Neural cell (in vitro differentiated cells): ENCODE results near the gene GNB2. TPM values are rescaled to one million over a fixed set of nuclear protein-coding genes. Genes with fewer than 3 reads are reported as not detected.

Source experiments
- H2AFZ ChIP-seq: fragments of 200-600, 300-800 bp; sonication (generic), shearing (Covaris generic); 2 replicates; pipeline ENCODE4 v1.6.0; 2014; ENCODE audit warnings: low read depth, mild to moderate bottlenecking, antibody characterized with exemption, low read length, moderate library complexity
- H3F3A ChIP-seq: fragments of 200-600 bp; shearing (Covaris generic); 2 replicates; pipeline ENCODE4 v1.6.1; 2016; ENCODE audit warnings: mild to moderate bottlenecking, moderate library complexity, mixed read lengths, antibody characterized with exemption, low read length; ENCODE audit not compliant: insufficient read depth, poor library complexity, severe bottlenecking
- H3K27ac ChIP-seq: fragments of 200-600, 300-800 bp; sonication (generic), shearing (Covaris generic); 2 replicates; pipeline ENCODE4 v1.5.1; 2014; ENCODE audit warnings: mild to moderate bottlenecking, low read length, moderate library complexity
- H3K27me3 ChIP-seq: fragments of 300-800, 200-600 bp; sonication (generic), shearing (Covaris generic); 2 replicates; pipeline ENCODE4 v1.6.0; 2014; ENCODE audit warnings: mild to moderate bottlenecking, low read depth, low read length, moderate library complexity; ENCODE audit not compliant: insufficient read depth
- H3K36me3 ChIP-seq: fragments of 300-800, 200-600 bp; sonication (generic), shearing (Covaris generic); 2 replicates; pipeline ENCODE4 v1.5.1; 2014; ENCODE audit warnings: mild to moderate bottlenecking, antibody characterized with exemption, low read length, moderate library complexity; ENCODE audit not compliant: insufficient read depth
- H3K4me2 ChIP-seq: fragments of 300-800, 200-600 bp; sonication (generic), shearing (Covaris generic); 2 replicates; pipeline ENCODE4 v1.6.0; 2014; ENCODE audit warnings: mild to moderate bottlenecking, low read length
- H3K4me3 ChIP-seq: fragments of 300-800, 200-600 bp; sonication (generic), shearing (Covaris generic); 2 replicates; pipeline ENCODE4 v1.5.1; 2014; ENCODE audit warnings: mild to moderate bottlenecking, low read length, moderate library complexity
- H3K79me2 ChIP-seq: fragments of 200-600 bp; shearing (Covaris generic); replicated peaks from 2 replicates; pipeline ENCODE4 v1.6.0; 2014; ENCODE audit warnings: mild to moderate bottlenecking, low read length, moderate library complexity; ENCODE audit not compliant: insufficient read depth
- H3K9ac ChIP-seq: fragments of 300-800, 200-600 bp; sonication (generic), shearing (Covaris generic); 2 replicates; pipeline ENCODE4 v1.6.1; 2016; ENCODE audit warnings: mild to moderate bottlenecking, low read length, mixed read lengths
- H3K9me2 ChIP-seq: fragments of 200-600 bp; shearing (Covaris generic); 2 replicates; pipeline ENCODE4 v1.6.1; 2016; ENCODE audit warnings: mild to moderate bottlenecking, low read length, mixed read lengths; ENCODE audit not compliant: insufficient read depth
- H3K9me3 ChIP-seq: fragments of 200-600, 300-800 bp; sonication (generic), shearing (Covaris generic); 2 replicates; pipeline ENCODE4 v1.6.1; 2016; ENCODE audit warnings: mild to moderate bottlenecking, mixed run types, low read length, moderate library complexity, mixed read lengths
- H4K20me1 ChIP-seq: fragments of 200-600 bp; shearing (Covaris generic); 2 replicates; pipeline ENCODE4 v1.6.1; 2016; ENCODE audit warnings: mild to moderate bottlenecking, mixed run types; ENCODE audit not compliant: insufficient read depth
- CTCF ChIP-seq: fragments of 450-650 bp; IDR thresholded peaks from 2 replicates; pipeline ENCODE4 v1.5.1; 2014; ENCODE audit warnings: antibody characterized with exemption, mild to moderate bottlenecking, moderate library complexity; ENCODE audit not compliant: poor library complexity, severe bottlenecking
- EP300 ChIP-seq: fragments of 450-650 bp; conservative IDR thresholded peaks from 2 replicates; pipeline ENCODE4 v1.6.1; 2014; ENCODE audit warnings: antibody characterized with exemption, mild to moderate bottlenecking, moderate library complexity; ENCODE audit not compliant: poor library complexity, severe bottlenecking
- EZH2 ChIP-seq: fragments of 200-600, 300-800 bp; shearing (Covaris generic), sonication (generic); IDR thresholded peaks from 2 replicates; pipeline ENCODE4 v1.6.1; 2014; ENCODE audit warnings: antibody characterized with exemption, low read length, borderline replicate concordance, mild to moderate bottlenecking; ENCODE audit not compliant: insufficient read depth, poor library complexity, severe bottlenecking
- MXI1 ChIP-seq: fragments of 450-650 bp; conservative IDR thresholded peaks from 2 replicates; pipeline ENCODE4 v1.6.1; 2014; ENCODE audit warnings: antibody characterized with exemption, mild to moderate bottlenecking; ENCODE audit not compliant: poor library complexity, severe bottlenecking
- POLR2AphosphoS5 ChIP-seq: IDR thresholded peaks from 2 replicates; pipeline ENCODE4 v1.6.1; 2012
- RAD21 ChIP-seq: fragments of 450-650 bp; conservative IDR thresholded peaks from 2 replicates; pipeline ENCODE4 v1.6.1; 2014; ENCODE audit warnings: antibody characterized with exemption, mild to moderate bottlenecking, moderate library complexity
- REST ChIP-seq: IDR thresholded peaks from 2 replicates; pipeline ENCODE4 v1.6.1; 2012; ENCODE audit warnings: borderline replicate concordance
- SMC3 ChIP-seq: fragments of 450-650 bp; conservative IDR thresholded peaks from 2 replicates; pipeline ENCODE4 v1.6.1; 2014; ENCODE audit warnings: antibody characterized with exemption, mild to moderate bottlenecking, moderate library complexity; ENCODE audit not compliant: poor library complexity
- TAF1 ChIP-seq: IDR thresholded peaks from 2 replicates; pipeline ENCODE4 v1.6.1; 2012; ENCODE audit warnings: low read depth
- polyA plus RNA-seq: library from polyadenylated mRNA; depleted of rRNA; stranded (reverse); fragments of >200 nt; gene quantifications from 2 replicates; pipeline ENCODE4 v1.2.3, GENCODE V29; 2014

The GNB2 gene
- polyA plus RNA-seq, 1 donor from 2014 or later = 279 TPM

- TF ChIP-seq SMC3 = no peak
- Histone ChIP-seq H3K36me3 (no peaks in the 10 kb centered on the region), H3F3A (no peaks in the 10 kb centered on the region), H3K27me3 (no peaks in the 10 kb centered on the region), H4K20me1 (no peaks in the 10 kb centered on the region), H3K9ac (no peak overlapping the region), H3K79me2 (peaks cover 14% of the 10 kb centered on the region), H3K9me2 (no peaks in the 10 kb centered on the region), H3K9me3 (no peaks in the 10 kb centered on the region), H3K4me2 (no peak overlapping the region), H3K4me3 (no peak overlapping the region), H3K27ac (no peak overlapping the region), H2AFZ (no peak overlapping the region)
Observed at GRCh38 chr7:100708395-100708794, 34.9 kb downstream of the GNB2 start.

GRCh38 chr7:100710452-100710851 lies 36.9 kb downstream of the GNB2 start:
- Histone ChIP-seq H3K9ac (no peak overlapping the region), H3K27me3 (no peaks in the 10 kb centered on the region), H4K20me1 (no peaks in the 10 kb centered on the region), H3K79me2 (peaks cover 14% of the 10 kb centered on the region), H3K36me3 (no peaks in the 10 kb centered on the region), H3F3A (no peaks in the 10 kb centered on the region), H3K27ac (no peak overlapping the region), H3K9me2 (no peaks in the 10 kb centered on the region), H3K9me3 (no peaks in the 10 kb centered on the region), H3K4me3 (no peak overlapping the region), H2AFZ (no peak overlapping the region), H3K4me2 (no peak overlapping the region)
- TF ChIP-seq RAD21 (no peak), EP300 (no peak), TAF1 (no peak), REST (no peak), CTCF (no peak), POLR2AphosphoS5 (no peak), EZH2 (no peak), SMC3 (no peak), MXI1 (no peak)

GRCh38 chr7:100711369-100711768 lies 37.8 kb downstream of the GNB2 start:
- Histone ChIP-seq H3F3A (no peaks in the 10 kb centered on the region), H2AFZ (no peak overlapping the region), H3K79me2 (peaks cover 10% of the 10 kb centered on the region), H3K4me2 (no peak overlapping the region), H3K4me3 (no peak overlapping the region), H3K27me3 (no peaks in the 10 kb centered on the region), H3K9me3 (no peaks in the 10 kb centered on the region), H3K9me2 (no peaks in the 10 kb centered on the region), H3K27ac (no peak overlapping the region), H3K9ac (no peak overlapping the region), H4K20me1 (no peaks in the 10 kb centered on the region), H3K36me3 (no peaks in the 10 kb centered on the region)
- no peak for TF ChIP-seq MXI1
- TF ChIP-seq REST = no peak
- no peak for TF ChIP-seq RAD21
- TF ChIP-seq TAF1 = no peak
- no peak for TF ChIP-seq EZH2
- no peak for TF ChIP-seq EP300
- no peak for TF ChIP-seq POLR2AphosphoS5
- TF ChIP-seq SMC3 = no peak
- no peak for TF ChIP-seq CTCF
